Measurements from ENCODE around the gene RNLS. TPM values are rescaled to one million over a fixed set of nuclear protein-coding genes. Genes with fewer than 3 reads are reported as not detected.

RNLS gene
- total RNA-seq, 1 experiment from 2014 or later, result not detected

GRCh38 chr10:88347597-88348304, 235.4 kb downstream of the RNLS start:
- no peaks in the 10 kb centered on the region for H3K36me3 Mint-ChIP-seq (ENCODE audit: insufficient read depth, unreplicated experiment)
- no TSS peak for BruUV-seq (replicated peaks)
- no peak for DNase-seq (ENCODE audit: unreplicated experiment)
- no peak for TF ChIP-seq CTCF (IDR thresholded peaks at IDR 0.05; ENCODE audit: unreplicated experiment)
- H3K9me3 Mint-ChIP-seq (ENCODE audit: unreplicated experiment), result peaks cover 5% of the 10 kb centered on the region
- ChIA-PET POLR2A (no interaction called here), CTCF (interaction anchor here (0.6 to 1.2 kb wide), 3 partner anchors 32 to 174 kb away, joined by 3 to 5 read pairs (median 4); no protein-coding TSS in a partner anchor)
- H3K4me3 Mint-ChIP-seq (ENCODE audit: unreplicated experiment), result no peak overlapping the region
- no peaks in the 10 kb centered on the region for H3K27me3 Mint-ChIP-seq (ENCODE audit: insufficient read depth, unreplicated experiment)
- H3K27ac Mint-ChIP-seq (ENCODE audit: low read depth, unreplicated experiment), result no peak overlapping the region
- peaks cover 1% of the 10 kb centered on the region for H3K4me1 Mint-ChIP-seq (ENCODE audit: insufficient read depth, unreplicated experiment)
- intact Hi-C loops (cut with micrococcal nuclease), result no loop called here

- POLR2A ChIA-PET, result interaction anchor here (0.6 kb wide), 1 partner anchor 132 kb away, joined by 4 read pairs; no protein-coding TSS in a partner anchor
- intact Hi-C loops (cut with micrococcal nuclease), result no loop called here
- peaks cover 6% of the 10 kb centered on the region for H3K4me1 Mint-ChIP-seq (ENCODE audit: insufficient read depth, unreplicated experiment)
- H3K36me3 Mint-ChIP-seq (ENCODE audit: insufficient read depth, unreplicated experiment), result no peaks in the 10 kb centered on the region
- H3K4me3 Mint-ChIP-seq (ENCODE audit: unreplicated experiment), result no peak overlapping the region
- no peak for DNase-seq (ENCODE audit: unreplicated experiment)
- no peaks in the 10 kb centered on the region for H3K27me3 Mint-ChIP-seq (ENCODE audit: insufficient read depth, unreplicated experiment)
- BruUV-seq (replicated peaks), result no TSS peak
- CTCF ChIA-PET, result interaction anchor here (0.6 to 1.2 kb wide), 4 partner anchors 31 to 178 kb away, joined by 3 to 5 read pairs (median 4); no protein-coding TSS in a partner anchor
- H3K9me3 Mint-ChIP-seq (ENCODE audit: unreplicated experiment), result peaks cover 11% of the 10 kb centered on the region
- no peak overlapping the region for H3K27ac Mint-ChIP-seq (ENCODE audit: low read depth, unreplicated experiment)
- TF ChIP-seq CTCF (IDR thresholded peaks at IDR 0.05; ENCODE audit: unreplicated experiment), result no peak
Measured at GRCh38 chr10:88347022-88347421, 236.1 kb downstream of the RNLS start.

- intact Hi-C loops (cut with micrococcal nuclease), result no loop called here
- no TSS peak for BruUV-seq (replicated peaks)
- Mint-ChIP-seq H3K27ac (ENCODE audit: low read depth, unreplicated experiment) (no peak overlapping the region), H3K27me3 (ENCODE audit: insufficient read depth, unreplicated experiment) (no peaks in the 10 kb centered on the region), H3K4me1 (ENCODE audit: insufficient read depth, unreplicated experiment) (peaks cover 6% of the 10 kb centered on the region), H3K4me3 (ENCODE audit: unreplicated experiment) (no peak overlapping the region), H3K36me3 (ENCODE audit: insufficient read depth, unreplicated experiment) (no peaks in the 10 kb centered on the region), H3K9me3 (ENCODE audit: unreplicated experiment) (peaks cover 11% of the 10 kb centered on the region)
- DNase-seq (ENCODE audit: unreplicated experiment), result no peak
- ChIA-PET CTCF (interaction anchor here (0.6 to 1.2 kb wide), 5 partner anchors 11 to 178 kb away, joined by 3 to 5 read pairs (median 5); no protein-coding TSS in a partner anchor), POLR2A (interaction anchor here (0.6 to 1.0 kb wide), 3 partner anchors 9 to 133 kb away, joined by 3 to 4 read pairs (median 4); no protein-coding TSS in a partner anchor)
- TF ChIP-seq CTCF (IDR thresholded peaks at IDR 0.05; ENCODE audit: unreplicated experiment), result no peak
Measured at GRCh38 chr10:88346144-88346977, 236.8 kb downstream of the RNLS start.
